Stimulated activated CD8-positive, alpha-beta memory T cell treated with anti-CD3 and anti-CD28 coated beads, Interleukin-7, amount 100 ng/mL, for 1 hour (primary cell): ENCODE measurements around the gene HECTD3.
"Not testable (repeated sequence)": the region's sequence is repeated elsewhere in the genome, so short reads cannot be mapped to it uniquely, and the experiment has no call there.

ENCODE experiments used
- DNase-seq, 2 donors: peaks; one replicate each; pipeline ENCODE4 v3.0.0-alpha.2; 2020; ENCODE audit warnings: low read depth in 2 of 2

The HECTD3 gene

GRCh38 chr1:45014321-45015028, 3.4 kb upstream of the HECTD3 start:
- peak; percentile 57 to 62 for DNase-seq

GRCh38 chr1:45013551-45014209, 2.6 kb upstream of the HECTD3 start:
- no peak for DNase-seq

GRCh38 chr1:45012639-45013278, 1.6 kb upstream of the HECTD3 start:
- no peak for DNase-seq

- DNase-seq: peak; percentile 63 to 69
These were observed 914 bp upstream of the HECTD3 start, which contains the start of gene UROD for GRCh38 chr1:45011837-45012638. TSS of gene UROD (plus strand) at chr1:45012254. CDS start at chr1:45012266, 12 bp downstream.

GRCh38 chr1:45009956-45010854, 919 bp downstream of the HECTD3 start:
- DNase-seq: no peak

GRCh38 chr1:45009296-45009865, 1.7 kb downstream of the HECTD3 start:
- no peak for DNase-seq

GRCh38 chr1:45008516-45008915, 2.6 kb downstream of the HECTD3 start:
- DNase-seq: no peak

- no peak for DNase-seq
These were observed 3.0 kb downstream of the HECTD3 start for GRCh38 chr1:45008076-45008475.

GRCh38 chr1:45007311-45007710, 3.8 kb downstream of the HECTD3 start:
- no peak for DNase-seq

- DNase-seq: no peak
These were observed 5.4 kb downstream of the HECTD3 start for GRCh38 chr1:45005761-45006160.

GRCh38 chr1:45004281-45004920, 6.7 kb downstream of the HECTD3 start:
- DNase-seq: no peak

GRCh38 chr1:45003741-45004140, 7.4 kb downstream of the HECTD3 start:
- DNase-seq: no peak

- no peak for DNase-seq
These were observed 8.2 kb downstream of the HECTD3 start for GRCh38 chr1:45002650-45003645.

GRCh38 chr1:45001576-45001975, 9.5 kb downstream of the HECTD3 start:
- not testable (repeated sequence) for DNase-seq

- no peak for DNase-seq
These were observed 10.1 kb downstream of the HECTD3 start for GRCh38 chr1:45001011-45001481.

GRCh38 chr1:44999232-44999631, 11.9 kb downstream of the HECTD3 start:
- no peak for DNase-seq

GRCh38 chr1:44995467-44996238, 15.5 kb downstream of the HECTD3 start:
- no peak for DNase-seq

- no peak for DNase-seq
These were observed 16.7 kb downstream of the HECTD3 start for GRCh38 chr1:44994309-44994898.
